HG02610 (cell line): Measurements from ENCODE around the gene CADM3.

Experiments used
- ATAC-seq: cut with Tn5 transposase; IDR thresholded peaks from one replicate; pipeline ENCODE4 v1.9.1; 2021; ENCODE audit warnings: mild to moderate bottlenecking, moderate library complexity; ENCODE audit not compliant: unreplicated experiment

The CADM3 gene

GRCh38 chr1:159248311-159248710 lies 76.9 kb downstream of the CADM3 start:
- no peak for ATAC-seq

GRCh38 chr1:159250638-159251216 lies 79.3 kb downstream of the CADM3 start:
- ATAC-seq, result no peak
